ENCODE data around the gene UBC. TPM values are rescaled to one million over a fixed set of nuclear protein-coding genes. Genes with fewer than 3 reads are reported as not detected.
A peak's percentile ranks its signal among the peaks of the same experiment; 100 is the strongest.
"Not testable (repeated sequence)": the region's sequence is repeated elsewhere in the genome, so short reads cannot be mapped to it uniquely, and the experiment has no call there.

Gene UBC
- total RNA-seq, 2 experiments from 2014 or later, result 963 to 1,010 TPM

DNA sequence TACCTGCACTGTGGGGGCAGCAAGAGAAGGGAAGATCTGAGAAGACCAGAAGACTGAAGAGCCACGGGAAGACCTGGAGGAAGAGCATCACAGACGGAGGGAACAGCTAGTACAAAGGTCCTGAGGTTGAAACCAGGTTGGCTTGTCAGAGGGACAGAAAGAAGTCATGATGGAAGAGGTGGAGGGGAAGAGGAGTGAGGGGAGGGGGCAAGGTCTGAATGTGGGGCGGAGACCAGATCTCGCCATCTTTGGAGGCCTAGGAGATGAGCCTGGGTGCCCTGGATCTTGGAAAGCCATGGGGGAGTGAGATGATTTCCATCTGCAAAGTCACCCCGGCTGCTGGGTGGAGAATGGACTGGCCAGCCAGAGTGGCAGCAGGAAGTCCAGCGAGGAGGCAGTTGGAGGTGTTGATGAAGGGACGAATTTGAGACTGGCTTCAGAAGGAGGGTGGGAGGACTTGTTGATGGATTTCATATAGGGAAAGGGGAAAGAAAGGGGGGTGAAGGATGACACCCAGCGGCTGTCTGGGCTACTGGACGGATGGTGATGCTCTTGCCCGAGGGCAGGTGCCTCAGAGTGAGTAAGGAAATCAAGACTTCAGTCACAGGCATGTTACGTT, 14.6 kb upstream of the UBC start:
- Mint-ChIP-seq H3K27ac (peak overlapping the region; percentile 98), H3K9me3 (no peaks in the 10 kb centered on the region), H3K4me1 (ENCODE audit: low read depth) (peaks cover 42% of the 10 kb centered on the region), H3K27me3 (peaks cover 5% of the 10 kb centered on the region), H3K4me3 (peak overlapping the region; percentile 95), H3K36me3 (ENCODE audit: low read depth) (peaks cover 9% of the 10 kb centered on the region)
- POLR2A ChIA-PET, result interaction anchor here (1.1 to 3.7 kb wide), 5 partner anchors 9 to 22 kb away, joined by 4 to 57 read pairs (median 27); partner anchors contain the start of gene UBC
- CTCF ChIA-PET, result interaction anchor here (0.9 to 4.7 kb wide), 4 partner anchors 9 to 22 kb away, joined by 4 to 69 read pairs (median 19); partner anchors contain the start of gene UBC
- DNase-seq, result no peak
- TF ChIP-seq, protein P1, sequence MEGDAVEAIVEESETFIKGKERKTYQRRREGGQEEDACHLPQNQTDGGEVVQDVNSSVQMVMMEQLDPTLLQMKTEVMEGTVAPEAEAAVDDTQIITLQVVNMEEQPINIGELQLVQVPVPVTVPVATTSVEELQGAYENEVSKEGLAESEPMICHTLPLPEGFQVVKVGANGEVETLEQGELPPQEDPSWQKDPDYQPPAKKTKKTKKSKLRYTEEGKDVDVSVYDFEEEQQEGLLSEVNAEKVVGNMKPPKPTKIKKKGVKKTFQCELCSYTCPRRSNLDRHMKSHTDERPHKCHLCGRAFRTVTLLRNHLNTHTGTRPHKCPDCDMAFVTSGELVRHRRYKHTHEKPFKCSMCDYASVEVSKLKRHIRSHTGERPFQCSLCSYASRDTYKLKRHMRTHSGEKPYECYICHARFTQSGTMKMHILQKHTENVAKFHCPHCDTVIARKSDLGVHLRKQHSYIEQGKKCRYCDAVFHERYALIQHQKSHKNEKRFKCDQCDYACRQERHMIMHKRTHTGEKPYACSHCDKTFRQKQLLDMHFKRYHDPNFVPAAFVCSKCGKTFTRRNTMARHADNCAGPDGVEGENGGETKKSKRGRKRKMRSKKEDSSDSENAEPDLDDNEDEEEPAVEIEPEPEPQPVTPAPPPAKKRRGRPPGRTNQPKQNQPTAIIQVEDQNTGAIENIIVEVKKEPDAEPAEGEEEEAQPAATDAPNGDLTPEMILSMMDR (IDR thresholded peaks at IDR 0.05), result no peak
- ATAC-seq, result no peak
- intact Hi-C loops (cut with micrococcal nuclease), result no loop called here

DNA sequence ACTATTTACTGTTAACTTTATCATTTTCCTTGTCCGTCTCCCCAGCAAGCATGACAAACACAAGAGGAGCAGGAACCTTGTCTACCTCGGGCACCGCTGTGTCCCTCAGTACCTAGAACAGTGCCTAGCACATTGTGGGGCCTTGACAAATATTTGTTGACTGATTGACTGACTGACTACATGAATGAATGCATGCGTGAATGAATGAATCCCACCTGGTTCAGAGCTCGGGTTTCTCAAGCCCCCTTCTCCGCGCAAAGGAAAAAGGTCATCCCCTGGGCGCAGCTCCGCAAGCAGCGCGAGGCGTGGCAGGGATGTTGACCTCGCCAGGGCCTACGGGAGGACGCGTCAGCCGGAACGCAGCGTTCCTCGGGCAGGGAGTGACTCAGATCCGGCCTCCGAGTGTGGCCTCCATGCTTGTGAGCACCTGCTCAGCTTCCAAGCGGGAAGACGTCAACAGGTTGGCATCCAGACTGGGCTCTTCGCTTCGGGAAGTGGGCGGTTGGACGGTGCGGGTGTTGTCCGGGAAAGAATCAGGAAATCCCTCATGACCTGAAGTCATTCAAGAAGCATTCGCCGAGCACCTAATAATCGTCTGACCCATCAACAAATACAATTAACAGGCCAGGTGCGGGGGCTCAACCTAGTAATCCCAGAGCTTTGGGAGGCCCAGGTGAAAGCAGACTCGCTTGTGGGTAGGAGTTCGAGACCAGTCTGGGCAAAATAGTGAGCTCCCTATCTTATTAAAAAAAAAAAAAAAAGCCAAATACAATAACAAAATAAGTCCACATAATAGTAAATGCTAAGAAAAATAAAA, 13.9 kb upstream of the UBC start:
- peaks cover 45% of the 10 kb centered on the region for H3K4me1 Mint-ChIP-seq (ENCODE audit: low read depth)
- ChIA-PET CTCF (interaction anchor here (0.9 to 4.7 kb wide), 4 partner anchors 8 to 22 kb away, joined by 4 to 69 read pairs (median 19); partner anchors contain the start of gene UBC), POLR2A (interaction anchor here (1.1 to 3.7 kb wide), 5 partner anchors 10 to 22 kb away, joined by 4 to 57 read pairs (median 27); partner anchors contain the start of gene UBC)
- peak overlapping the region; percentile 98 for H3K27ac Mint-ChIP-seq
- intact Hi-C loops (cut with micrococcal nuclease), result no loop called here
- H3K36me3 Mint-ChIP-seq (ENCODE audit: low read depth), result peaks cover 9% of the 10 kb centered on the region
- ATAC-seq (peak; percentile 56), DNase-seq (peak; percentile 65)
- H3K27me3 Mint-ChIP-seq, result peaks cover 5% of the 10 kb centered on the region
- no peaks in the 10 kb centered on the region for H3K9me3 Mint-ChIP-seq
- peak overlapping the region; percentile 95 for H3K4me3 Mint-ChIP-seq
- TF ChIP-seq, protein P1 (IDR thresholded peaks at IDR 0.05), result no peak

DNA sequence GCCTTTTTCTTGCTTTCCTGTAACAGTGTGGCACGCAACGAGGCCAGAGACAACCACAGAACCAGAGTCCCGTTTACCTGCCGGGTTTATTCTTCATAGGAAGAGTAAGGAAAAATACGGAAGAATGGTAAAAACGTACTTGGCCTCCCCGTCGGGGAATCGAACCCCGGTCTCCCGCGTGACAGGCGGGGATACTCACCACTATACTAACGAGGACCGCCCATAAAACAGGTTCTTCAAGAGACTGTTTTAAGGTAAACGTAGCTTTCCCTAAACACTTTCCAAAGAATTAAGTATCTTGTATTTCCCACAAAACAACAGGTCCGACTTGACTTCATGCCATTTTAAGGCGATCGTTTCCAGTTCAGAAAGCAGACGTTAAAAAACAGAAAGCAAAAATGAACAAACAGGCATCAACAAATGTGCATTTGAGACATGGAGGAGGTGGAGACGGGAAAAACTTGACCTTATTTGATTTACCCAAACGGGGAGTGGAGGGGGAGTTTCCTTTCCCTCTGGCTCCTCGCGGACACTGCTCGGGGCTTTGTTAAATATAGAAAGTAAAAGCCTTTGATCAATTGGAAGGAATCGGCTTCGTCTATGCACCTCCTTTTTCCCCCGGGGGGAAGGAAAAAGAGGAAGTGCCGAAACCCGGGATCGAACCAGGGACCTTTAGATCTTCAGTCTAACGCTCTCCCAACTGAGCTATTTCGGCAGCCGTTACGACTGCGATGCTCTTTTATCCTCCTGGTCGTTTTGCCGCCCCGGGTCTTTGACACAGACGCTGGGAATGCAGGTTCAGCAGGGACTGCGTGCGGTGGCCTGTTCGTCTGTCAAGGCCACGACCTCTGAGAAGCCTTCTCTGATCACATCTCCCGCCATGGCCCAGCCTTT, 13.0 kb upstream of the UBC start:
- peak; percentile 83 for ATAC-seq
- Mint-ChIP-seq H3K4me1 (ENCODE audit: low read depth) (peaks cover 50% of the 10 kb centered on the region), H3K4me3 (peak overlapping the region; percentile 95), H3K27ac (peak overlapping the region; percentile 98), H3K9me3 (no peaks in the 10 kb centered on the region), H3K36me3 (ENCODE audit: low read depth) (peaks cover 9% of the 10 kb centered on the region), H3K27me3 (peaks cover 5% of the 10 kb centered on the region)
- intact Hi-C loops (cut with micrococcal nuclease), result loop anchor here (1.0 kb wide), 1 partner anchor 12 kb away; no protein-coding TSS in a partner anchor
- TF ChIP-seq, protein P1 (IDR thresholded peaks at IDR 0.05), result no peak
- ChIA-PET CTCF (interaction anchor here (1.0 to 4.7 kb wide), 4 partner anchors 12 to 21 kb away, joined by 3 to 69 read pairs (median 19); partner anchors contain the start of gene UBC), POLR2A (interaction anchor here (1.1 to 3.7 kb wide), 5 partner anchors 9 to 21 kb away, joined by 4 to 57 read pairs (median 27); partner anchors contain the start of gene UBC)
- peak; percentile 96 for DNase-seq

DNA sequence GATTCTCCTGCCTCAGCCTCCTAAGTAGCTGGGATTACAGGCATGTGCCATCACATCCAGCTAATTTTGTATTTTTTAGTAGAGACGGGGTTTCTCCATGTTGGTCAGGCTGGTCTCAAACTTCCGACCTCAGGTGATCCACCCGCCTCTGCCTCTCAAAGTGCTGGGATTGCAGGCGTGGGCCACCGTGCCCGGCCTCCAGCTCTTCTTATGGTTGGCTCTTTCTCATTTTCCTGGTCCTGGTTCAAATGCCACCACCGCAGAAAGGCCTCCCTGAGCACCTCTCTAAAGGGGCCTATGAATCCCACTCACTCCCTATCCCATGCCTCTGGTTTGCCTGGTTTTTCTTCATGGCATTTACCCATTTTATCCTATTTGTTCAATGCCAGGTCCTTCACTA, 11.3 kb upstream of the UBC start:
- peaks cover 15% of the 10 kb centered on the region for H3K36me3 Mint-ChIP-seq (ENCODE audit: low read depth)
- ChIA-PET POLR2A (interaction anchor here (3.7 kb wide), 2 partner anchors 11 to 13 kb away, joined by 38 to 57 read pairs; partner anchors contain the start of gene UBC), CTCF (interaction anchor here (4.4 to 4.7 kb wide), 2 partner anchors 11 to 13 kb away, joined by 20 to 69 read pairs; partner anchors contain the start of gene UBC)
- H3K9me3 Mint-ChIP-seq; H3K4me3 Mint-ChIP-seq; intact Hi-C loops (cut with micrococcal nuclease); DNase-seq; ATAC-seq; H3K27me3 Mint-ChIP-seq: not testable (repeated sequence)
- H3K27ac Mint-ChIP-seq, result peak overlapping the region; percentile 29
- H3K4me1 Mint-ChIP-seq (ENCODE audit: low read depth), result peaks cover 63% of the 10 kb centered on the region
